Activated T-cell treated with anti-CD3 and anti-CD28 coated beads for 1 hour (primary cell): ENCODE data around the gene TSPY8.
"Not testable (repeated sequence)": the region's sequence is repeated elsewhere in the genome, so short reads cannot be mapped to it uniquely, and the experiment has no call there.

Source experiments
- DNase-seq: peaks from one replicate; pipeline ENCODE4 v3.0.0-alpha.2; 2020; ENCODE audit warnings: low read depth

TSPY8 gene, protein sequence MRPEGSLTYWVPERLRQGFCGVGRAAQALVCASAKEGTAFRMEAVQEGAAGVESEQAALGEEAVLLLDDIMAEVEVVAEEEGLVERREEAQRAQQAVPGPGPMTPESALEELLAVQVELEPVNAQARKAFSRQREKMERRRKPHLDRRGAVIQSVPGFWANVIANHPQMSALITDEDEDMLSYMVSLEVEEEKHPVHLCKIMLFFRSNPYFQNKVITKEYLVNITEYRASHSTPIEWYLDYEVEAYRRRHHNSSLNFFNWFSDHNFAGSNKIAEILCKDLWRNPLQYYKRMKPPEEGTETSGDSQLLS

DNA sequence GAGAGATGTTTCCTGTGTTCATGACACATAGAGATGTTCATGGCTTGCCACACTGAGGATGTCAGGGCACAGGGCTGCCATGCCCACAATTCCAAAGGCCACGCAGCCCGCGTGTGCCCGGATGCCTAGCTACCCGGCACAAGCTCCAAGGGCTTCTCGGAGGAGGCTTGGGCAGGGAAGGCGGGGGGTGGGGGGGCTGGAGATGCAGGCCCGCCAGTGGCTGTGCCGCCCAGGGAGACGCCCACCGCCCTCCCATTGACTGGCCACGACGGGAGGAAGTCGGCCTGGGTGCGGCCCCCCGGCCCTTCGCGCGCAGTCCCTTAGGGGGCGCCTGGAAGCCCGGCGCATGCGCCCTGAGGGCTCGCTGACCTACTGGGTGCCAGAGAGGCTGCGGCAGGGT is at the start of gene TSPY8:
Gene TSPY8, plus strand, starts transcription at position 301 of the 400 bp plus-strand sequence. Its CDS starts 46 bp downstream, at position 347.
- DNase-seq: not testable (repeated sequence)

- no peak for DNase-seq
Measured at GRCh38 chrY:9320996-9321395, 36.6 kb upstream of the TSPY8 start.

DNA sequence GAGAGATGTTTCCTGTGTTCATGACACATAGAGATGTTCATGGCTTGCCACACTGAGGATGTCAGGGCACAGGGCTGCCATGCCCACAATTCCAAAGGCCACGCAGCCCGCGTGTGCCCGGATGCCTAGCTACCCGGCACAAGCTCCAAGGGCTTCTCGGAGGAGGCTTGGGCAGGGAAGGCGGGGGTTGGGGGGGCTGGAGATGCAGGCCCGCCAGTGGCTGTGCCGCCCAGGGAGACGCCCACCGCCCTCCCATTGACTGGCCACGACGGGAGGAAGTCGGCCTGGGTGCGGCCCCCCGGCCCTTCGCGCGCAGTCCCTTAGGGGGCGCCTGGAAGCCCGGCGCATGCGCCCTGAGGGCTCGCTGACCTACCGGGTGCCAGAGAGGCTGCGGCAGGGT is 20.4 kb upstream of the TSPY8 start, which contains the start of gene TSPY4:
Gene TSPY4, plus strand, starts transcription at position 301 of the 400 bp plus-strand sequence. Its CDS starts 46 bp downstream, at position 347.
- DNase-seq: not testable (repeated sequence)

- not testable (repeated sequence) for DNase-seq
Measured at GRCh38 chrY:9396527-9396926, 38.9 kb downstream of the TSPY8 start.

DNA sequence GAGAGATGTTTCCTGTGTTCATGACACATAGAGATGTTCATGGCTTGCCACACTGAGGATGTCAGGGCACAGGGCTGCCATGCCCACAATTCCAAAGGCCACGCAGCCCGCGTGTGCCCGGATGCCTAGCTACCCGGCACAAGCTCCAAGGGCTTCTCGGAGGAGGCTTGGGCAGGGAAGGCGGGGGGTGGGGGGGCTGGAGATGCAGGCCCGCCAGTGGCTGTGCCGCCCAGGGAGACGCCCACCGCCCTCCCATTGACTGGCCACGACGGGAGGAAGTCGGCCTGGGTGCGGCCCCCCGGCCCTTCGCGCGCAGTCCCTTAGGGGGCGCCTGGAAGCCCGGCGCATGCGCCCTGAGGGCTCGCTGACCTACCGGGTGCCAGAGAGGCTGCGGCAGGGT is 40.5 kb downstream of the TSPY8 start, which contains the start of gene TSPY3:
Gene TSPY3, plus strand, starts transcription at position 301 of the 400 bp plus-strand sequence. Its CDS starts 46 bp downstream, at position 347.
- not testable (repeated sequence) for DNase-seq
